ENCODE data around the gene ZC3H13.

Gene ZC3H13

DNA sequence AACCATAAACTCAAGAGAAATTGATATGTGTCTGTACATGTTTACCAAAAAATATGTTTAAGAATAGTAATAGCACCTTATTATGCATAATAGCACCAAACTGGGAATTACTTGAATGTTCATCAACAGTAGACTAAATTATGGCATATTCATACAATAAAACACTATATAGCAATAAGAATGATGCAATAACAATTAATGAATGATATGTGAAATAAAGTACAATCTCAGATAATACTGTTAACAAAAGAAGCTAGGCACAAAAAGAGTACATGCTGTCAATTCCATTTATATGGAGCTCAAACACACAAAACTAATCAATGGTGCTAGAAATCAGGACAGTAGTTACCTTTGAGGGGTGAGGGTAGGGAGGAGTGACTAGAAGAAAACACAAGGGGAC, 36.3 kb downstream of the ZC3H13 start:
- TF ChIP-seq EZH2phosphoT487 (IDR thresholded peaks at IDR 0.05; ENCODE audit: borderline replicate concordance, low read length): no peak
- TF ChIP-seq, protein P1, sequence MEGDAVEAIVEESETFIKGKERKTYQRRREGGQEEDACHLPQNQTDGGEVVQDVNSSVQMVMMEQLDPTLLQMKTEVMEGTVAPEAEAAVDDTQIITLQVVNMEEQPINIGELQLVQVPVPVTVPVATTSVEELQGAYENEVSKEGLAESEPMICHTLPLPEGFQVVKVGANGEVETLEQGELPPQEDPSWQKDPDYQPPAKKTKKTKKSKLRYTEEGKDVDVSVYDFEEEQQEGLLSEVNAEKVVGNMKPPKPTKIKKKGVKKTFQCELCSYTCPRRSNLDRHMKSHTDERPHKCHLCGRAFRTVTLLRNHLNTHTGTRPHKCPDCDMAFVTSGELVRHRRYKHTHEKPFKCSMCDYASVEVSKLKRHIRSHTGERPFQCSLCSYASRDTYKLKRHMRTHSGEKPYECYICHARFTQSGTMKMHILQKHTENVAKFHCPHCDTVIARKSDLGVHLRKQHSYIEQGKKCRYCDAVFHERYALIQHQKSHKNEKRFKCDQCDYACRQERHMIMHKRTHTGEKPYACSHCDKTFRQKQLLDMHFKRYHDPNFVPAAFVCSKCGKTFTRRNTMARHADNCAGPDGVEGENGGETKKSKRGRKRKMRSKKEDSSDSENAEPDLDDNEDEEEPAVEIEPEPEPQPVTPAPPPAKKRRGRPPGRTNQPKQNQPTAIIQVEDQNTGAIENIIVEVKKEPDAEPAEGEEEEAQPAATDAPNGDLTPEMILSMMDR (IDR thresholded peaks at IDR 0.05; ENCODE audit: low read depth, low read length, poor library complexity, severe bottlenecking): no peak
- no peaks in the 10 kb centered on the region for H3K9me2 ChIP-seq (replicated peaks; ENCODE audit: control insufficient read depth, low read length)
- peaks cover 50% of the 10 kb centered on the region for H3K36me3 ChIP-seq (ENCODE audit: control insufficient read depth, low read length)
- H3K27ac ChIP-seq (ENCODE audit: low read depth, low read length): no peak overlapping the region
- no peaks in the 10 kb centered on the region for H3K4me1 ChIP-seq (ENCODE audit: control insufficient read depth, low read length)
- no peaks in the 10 kb centered on the region for H3K79me2 ChIP-seq (ENCODE audit: control insufficient read depth, low read length)
- no peaks in the 10 kb centered on the region for H3K27me3 ChIP-seq (ENCODE audit: control insufficient read depth, low read length)
- no peaks in the 10 kb centered on the region for H3K9me3 ChIP-seq (ENCODE audit: control insufficient read depth, insufficient read depth, low read length)
- H4K20me1 ChIP-seq (ENCODE audit: control insufficient read depth, insufficient read depth, low read depth, low read length): no peaks in the 10 kb centered on the region
- no peak overlapping the region for H3K4me2 ChIP-seq (ENCODE audit: low read length)
- H3K4me3 ChIP-seq (ENCODE audit: low read length): no peak overlapping the region
- no peaks in the 10 kb centered on the region for H3F3A ChIP-seq (ENCODE audit: control insufficient read depth, insufficient read depth)

DNA sequence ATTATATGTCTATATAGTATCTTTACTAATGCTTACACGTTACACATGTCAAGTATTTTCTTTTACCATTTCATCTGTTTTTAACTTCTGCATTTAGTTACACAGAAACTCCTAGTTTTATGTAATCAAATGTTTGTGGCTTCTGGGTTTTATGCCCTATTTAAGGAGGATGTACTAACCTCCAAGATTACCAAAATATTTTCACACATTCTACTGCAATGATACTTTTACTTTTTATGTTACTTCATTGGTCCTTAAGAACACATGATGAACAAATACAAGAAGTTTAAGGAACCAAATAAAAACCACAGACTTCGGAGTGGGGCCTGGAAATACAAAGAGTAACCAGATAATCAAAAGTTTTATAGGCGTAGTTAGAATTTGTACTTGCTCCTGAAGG, 37.2 kb downstream of the ZC3H13 start:
- Histone ChIP-seq H3K4me3 (ENCODE audit: low read length) (no peak overlapping the region), H3K27me3 (ENCODE audit: control insufficient read depth, low read length) (no peaks in the 10 kb centered on the region), H3K27ac (ENCODE audit: low read depth, low read length) (no peak overlapping the region), H3K4me2 (ENCODE audit: low read length) (no peak overlapping the region), H3K9me3 (ENCODE audit: control insufficient read depth, insufficient read depth, low read length) (no peaks in the 10 kb centered on the region), H3F3A (ENCODE audit: control insufficient read depth, insufficient read depth) (no peaks in the 10 kb centered on the region), H3K36me3 (ENCODE audit: control insufficient read depth, low read length) (peaks cover 53% of the 10 kb centered on the region), H3K79me2 (ENCODE audit: control insufficient read depth, low read length) (no peaks in the 10 kb centered on the region), H4K20me1 (ENCODE audit: control insufficient read depth, insufficient read depth, low read depth, low read length) (no peaks in the 10 kb centered on the region), H3K4me1 (ENCODE audit: control insufficient read depth, low read length) (no peaks in the 10 kb centered on the region), H3K9me2 (replicated peaks; ENCODE audit: control insufficient read depth, low read length) (no peaks in the 10 kb centered on the region)
- TF ChIP-seq EZH2phosphoT487 (IDR thresholded peaks at IDR 0.05; ENCODE audit: borderline replicate concordance, low read length): no peak
- TF ChIP-seq, protein P1 (IDR thresholded peaks at IDR 0.05; ENCODE audit: low read depth, low read length, poor library complexity, severe bottlenecking): no peak

DNA sequence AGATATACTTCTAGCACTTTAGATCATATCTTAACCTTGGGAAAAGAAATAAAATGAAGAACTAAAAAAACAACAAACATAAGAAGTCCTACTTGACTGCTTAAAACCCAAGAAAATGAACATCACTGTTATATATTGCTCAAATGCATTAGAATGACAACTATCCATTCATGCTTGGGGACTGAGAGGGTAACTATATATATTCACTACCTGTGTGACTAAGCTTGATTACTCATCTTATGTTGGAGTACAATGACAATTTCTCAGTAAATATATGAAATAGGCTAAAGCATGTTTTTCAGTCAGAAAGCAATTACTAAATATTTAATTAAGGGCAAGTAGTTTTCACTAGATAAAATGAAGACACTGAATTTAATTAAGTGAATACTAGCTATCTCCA, 40.1 kb downstream of the ZC3H13 start:
- H3K4me1 ChIP-seq (ENCODE audit: control insufficient read depth, low read length): no peaks in the 10 kb centered on the region
- no peaks in the 10 kb centered on the region for H3K9me3 ChIP-seq (ENCODE audit: control insufficient read depth, insufficient read depth, low read length)
- peaks cover 60% of the 10 kb centered on the region for H3K36me3 ChIP-seq (ENCODE audit: control insufficient read depth, low read length)
- no peaks in the 10 kb centered on the region for H4K20me1 ChIP-seq (ENCODE audit: control insufficient read depth, insufficient read depth, low read depth, low read length)
- TF ChIP-seq EZH2phosphoT487 (IDR thresholded peaks at IDR 0.05; ENCODE audit: borderline replicate concordance, low read length): no peak
- TF ChIP-seq, protein P1 (IDR thresholded peaks at IDR 0.05; ENCODE audit: low read depth, low read length, poor library complexity, severe bottlenecking): no peak
- H3K4me2 ChIP-seq (ENCODE audit: low read length): no peak overlapping the region
- peaks cover 2% of the 10 kb centered on the region; the same call in 1 of the 2 replicates for H3F3A ChIP-seq (ENCODE audit: control insufficient read depth, insufficient read depth)
- no peak overlapping the region for H3K27ac ChIP-seq (ENCODE audit: low read depth, low read length)
- no peak overlapping the region for H3K4me3 ChIP-seq (ENCODE audit: low read length)
- H3K27me3 ChIP-seq (ENCODE audit: control insufficient read depth, low read length): no peaks in the 10 kb centered on the region
- no peaks in the 10 kb centered on the region for H3K9me2 ChIP-seq (replicated peaks; ENCODE audit: control insufficient read depth, low read length)
- H3K79me2 ChIP-seq (ENCODE audit: control insufficient read depth, low read length): no peaks in the 10 kb centered on the region

Measured in DOHH2 (cell line).